ENCODE data around the gene NADK.
"Not testable (repeated sequence)": the region's sequence is repeated elsewhere in the genome, so short reads cannot be mapped to it uniquely, and the experiment has no call there.

The NADK gene

GRCh38 chr1:1745651-1746565, 32.4 kb downstream of the NADK start:
- DNase-seq, result peak; percentile 82 to 89

- DNase-seq, result not testable (repeated sequence)
Measured at GRCh38 chr1:1742529-1742928, 35.7 kb downstream of the NADK start.

- not testable (repeated sequence) for DNase-seq
Measured at GRCh38 chr1:1741013-1741412, 37.3 kb downstream of the NADK start.

- not testable (repeated sequence) for DNase-seq
Measured at GRCh38 chr1:1738799-1739337, 39.4 kb downstream of the NADK start.

- not testable (repeated sequence) for DNase-seq
Measured at GRCh38 chr1:1737675-1738590, 40.3 kb downstream of the NADK start.

- no peak for DNase-seq
Measured at GRCh38 chr1:1732381-1732780, 45.9 kb downstream of the NADK start.

GRCh38 chr1:1730870-1731269, 47.4 kb downstream of the NADK start:
- no peak for DNase-seq

GRCh38 chr1:1730230-1730629, 48.0 kb downstream of the NADK start:
- not testable (repeated sequence) for DNase-seq

GRCh38 chr1:1729116-1729816, 49.0 kb downstream of the NADK start:
- DNase-seq, result not testable (repeated sequence)

GRCh38 chr1:1728308-1729005, 49.8 kb downstream of the NADK start:
- DNase-seq, result peak; percentile 21 to 65

GRCh38 chr1:1727131-1727651, 51.1 kb downstream of the NADK start:
- not testable (repeated sequence) for DNase-seq

GRCh38 chr1:1726088-1726487, 52.2 kb downstream of the NADK start:
- not testable (repeated sequence) for DNase-seq

- peak; percentile 97 to 99 for DNase-seq
Measured at GRCh38 chr1:1724035-1724864, 54.0 kb downstream of the NADK start, which contains the start of gene CDK11A. Gene CDK11A, minus strand, starts transcription at chr1:1724357. Its CDS starts 1,539 bp downstream, at chr1:1722818.

- DNase-seq, result no peak
Measured at GRCh38 chr1:1721201-1721600, 57.1 kb downstream of the NADK start.

- DNase-seq, result not testable (repeated sequence)
Measured at GRCh38 chr1:1715109-1715883, 63.0 kb downstream of the NADK start.

- not testable (repeated sequence) for DNase-seq
Measured at GRCh38 chr1:1707897-1708296, 70.4 kb downstream of the NADK start.

GRCh38 chr1:1707241-1707640, 71.0 kb downstream of the NADK start:
- DNase-seq, result not testable (repeated sequence)

- DNase-seq, result not testable (repeated sequence)
Measured at GRCh38 chr1:1705623-1706022, 72.6 kb downstream of the NADK start.

- not testable (repeated sequence) for DNase-seq
Measured at GRCh38 chr1:1704284-1704957, 73.8 kb downstream of the NADK start.

Data from CD4-positive, alpha-beta T cell treated with Interleukin-4 for 1 hour (primary cell).